ENCODE data around the gene GPR31. TPM values are rescaled to one million over a fixed set of nuclear protein-coding genes. Genes with fewer than 3 reads are reported as not detected.
A peak's percentile ranks its signal among the peaks of the same experiment; 100 is the strongest.

The GPR31 gene
- polyA plus RNA-seq, 10 donors, result 0.12 TPM; not detected in 9

GRCh38 chr6:167119670-167120582, 37.9 kb downstream of the GPR31 start:
- no peak for DNase-seq

GRCh38 chr6:167118839-167119238, 38.9 kb downstream of the GPR31 start:
- DNase-seq, result no peak

GRCh38 chr6:167118006-167118405, 39.8 kb downstream of the GPR31 start:
- DNase-seq, result no peak

GRCh38 chr6:167116838-167117228, 40.9 kb downstream of the GPR31 start:
- no peak for DNase-seq

- DNase-seq, result peak in 2 of 3 donors; percentile 4 to 59
Observed at GRCh38 chr6:167116109-167116837, 41.5 kb downstream of the GPR31 start.

GRCh38 chr6:167115054-167115453, 42.7 kb downstream of the GPR31 start:
- no peak for DNase-seq

GRCh38 chr6:167113935-167114910, 43.6 kb downstream of the GPR31 start:
- DNase-seq, result no peak

GRCh38 chr6:167113047-167113754, 44.6 kb downstream of the GPR31 start:
- DNase-seq, result no peak

GRCh38 chr6:167112421-167112820, 45.4 kb downstream of the GPR31 start:
- DNase-seq, result no peak

GRCh38 chr6:167111597-167111996, 46.2 kb downstream of the GPR31 start:
- DNase-seq, result no peak

- DNase-seq, result no peak
Observed at GRCh38 chr6:167109651-167110050, 48.1 kb downstream of the GPR31 start.

GRCh38 chr6:167108278-167108677, 49.5 kb downstream of the GPR31 start:
- no peak for DNase-seq

GRCh38 chr6:167107787-167108186, 50.0 kb downstream of the GPR31 start:
- no peak for DNase-seq

GRCh38 chr6:167106406-167106805, 51.4 kb downstream of the GPR31 start:
- no peak for DNase-seq

Other genes starting within 250 kb of the GPR31 start
- 10 to 100 TPM; 14.3 to 21.9 (median 16.7) TPM for gene RNASET2, start 201.4 kb downstream of the GPR31 start, polyA plus RNA-seq (ENCODE audit: insufficient read length in 10 of 10)
- gene CEP43, start 158.6 kb downstream of the GPR31 start, polyA plus RNA-seq (ENCODE audit: insufficient read length in 10 of 10), result 10 to 100 TPM in 9 of 10 donors, 1 to 10 TPM in 1; 8.8 to 24.6 (median 15.5) TPM
- gene CCR6, start 34.9 kb downstream of the GPR31 start, polyA plus RNA-seq (ENCODE audit: insufficient read length in 10 of 10), result under 1 TPM in 1 of 10 donors, not detected in 9; 0.66 TPM
- gene UNC93A, start 133.3 kb upstream of the GPR31 start, polyA plus RNA-seq (ENCODE audit: insufficient read length in 10 of 10), result not detected
- under 1 TPM in 1 of 10 donors, not detected in 9; 0.13 TPM for gene TTLL2, start 167.1 kb upstream of the GPR31 start, polyA plus RNA-seq (ENCODE audit: insufficient read length in 10 of 10)